Loucy (cell line): Measurements from ENCODE around the gene HSH2D.

ENCODE experiments used
- EZH2phosphoT487 ChIP-seq: fragments of 200-600 bp; IDR thresholded peaks from 2 replicates; pipeline ENCODE4 v1.6.1; 2018; ENCODE audit warnings: antibody characterized with exemption, mild to moderate bottlenecking, moderate library complexity, borderline replicate concordance
- TF ChIP-seq, protein P1 (sequence below): fragments of 200-600 bp; sonication (generic); conservative IDR thresholded peaks from 2 replicates; pipeline ENCODE4 v1.5.1; 2014; ENCODE audit warnings: mild to moderate bottlenecking, antibody characterized with exemption, low read length

DNA sequence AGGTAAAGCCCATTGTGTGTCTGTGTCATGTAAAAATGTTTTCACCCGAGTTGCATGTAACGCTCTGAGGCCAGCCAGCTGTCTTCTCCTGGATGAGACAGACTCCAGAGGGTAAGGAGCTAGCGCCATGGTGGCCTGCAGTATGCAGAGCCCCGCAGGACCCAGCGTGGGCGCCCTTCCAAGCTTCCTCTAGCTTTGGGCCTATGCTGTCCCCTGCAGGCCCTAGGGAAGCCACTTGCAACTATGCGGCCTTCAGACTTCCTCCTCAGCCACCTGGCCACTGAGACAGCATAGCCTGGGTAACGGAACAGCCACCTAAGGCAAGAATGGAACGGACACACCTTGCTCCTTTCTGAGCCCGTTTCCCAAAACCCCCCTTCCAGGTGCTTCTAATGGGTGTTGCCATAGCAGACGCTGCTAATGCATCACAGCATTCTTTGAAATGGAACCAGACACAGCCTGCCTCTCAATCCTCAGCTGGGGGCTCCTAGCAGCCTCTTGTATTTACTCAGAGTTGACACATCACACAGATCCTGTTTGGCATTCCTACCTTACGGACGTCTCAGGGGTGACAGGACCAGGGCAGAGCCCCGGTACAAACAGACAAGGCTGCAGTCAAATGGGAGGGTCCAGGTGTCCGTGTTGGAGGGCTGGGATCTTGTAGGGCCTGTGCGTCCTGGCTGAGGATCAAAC lies 47.9 kb downstream of the HSH2D start:
- TF ChIP-seq, protein P1, sequence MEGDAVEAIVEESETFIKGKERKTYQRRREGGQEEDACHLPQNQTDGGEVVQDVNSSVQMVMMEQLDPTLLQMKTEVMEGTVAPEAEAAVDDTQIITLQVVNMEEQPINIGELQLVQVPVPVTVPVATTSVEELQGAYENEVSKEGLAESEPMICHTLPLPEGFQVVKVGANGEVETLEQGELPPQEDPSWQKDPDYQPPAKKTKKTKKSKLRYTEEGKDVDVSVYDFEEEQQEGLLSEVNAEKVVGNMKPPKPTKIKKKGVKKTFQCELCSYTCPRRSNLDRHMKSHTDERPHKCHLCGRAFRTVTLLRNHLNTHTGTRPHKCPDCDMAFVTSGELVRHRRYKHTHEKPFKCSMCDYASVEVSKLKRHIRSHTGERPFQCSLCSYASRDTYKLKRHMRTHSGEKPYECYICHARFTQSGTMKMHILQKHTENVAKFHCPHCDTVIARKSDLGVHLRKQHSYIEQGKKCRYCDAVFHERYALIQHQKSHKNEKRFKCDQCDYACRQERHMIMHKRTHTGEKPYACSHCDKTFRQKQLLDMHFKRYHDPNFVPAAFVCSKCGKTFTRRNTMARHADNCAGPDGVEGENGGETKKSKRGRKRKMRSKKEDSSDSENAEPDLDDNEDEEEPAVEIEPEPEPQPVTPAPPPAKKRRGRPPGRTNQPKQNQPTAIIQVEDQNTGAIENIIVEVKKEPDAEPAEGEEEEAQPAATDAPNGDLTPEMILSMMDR, result no peak
- TF ChIP-seq EZH2phosphoT487, result no peak
